Activated naive CD4-positive, alpha-beta T cell treated with anti-CD3 and anti-CD28 coated beads, Interleukin-2, amount 50 U/mL, for 16 hours (primary cell): ENCODE measurements around the gene AK3.
"Not testable (repeated sequence)": the region's sequence is repeated elsewhere in the genome, so short reads cannot be mapped to it uniquely, and the experiment has no call there.

Source experiments
- DNase-seq: peaks from one replicate; pipeline ENCODE4 v3.0.0-alpha.2; 2020

Gene AK3

DNA sequence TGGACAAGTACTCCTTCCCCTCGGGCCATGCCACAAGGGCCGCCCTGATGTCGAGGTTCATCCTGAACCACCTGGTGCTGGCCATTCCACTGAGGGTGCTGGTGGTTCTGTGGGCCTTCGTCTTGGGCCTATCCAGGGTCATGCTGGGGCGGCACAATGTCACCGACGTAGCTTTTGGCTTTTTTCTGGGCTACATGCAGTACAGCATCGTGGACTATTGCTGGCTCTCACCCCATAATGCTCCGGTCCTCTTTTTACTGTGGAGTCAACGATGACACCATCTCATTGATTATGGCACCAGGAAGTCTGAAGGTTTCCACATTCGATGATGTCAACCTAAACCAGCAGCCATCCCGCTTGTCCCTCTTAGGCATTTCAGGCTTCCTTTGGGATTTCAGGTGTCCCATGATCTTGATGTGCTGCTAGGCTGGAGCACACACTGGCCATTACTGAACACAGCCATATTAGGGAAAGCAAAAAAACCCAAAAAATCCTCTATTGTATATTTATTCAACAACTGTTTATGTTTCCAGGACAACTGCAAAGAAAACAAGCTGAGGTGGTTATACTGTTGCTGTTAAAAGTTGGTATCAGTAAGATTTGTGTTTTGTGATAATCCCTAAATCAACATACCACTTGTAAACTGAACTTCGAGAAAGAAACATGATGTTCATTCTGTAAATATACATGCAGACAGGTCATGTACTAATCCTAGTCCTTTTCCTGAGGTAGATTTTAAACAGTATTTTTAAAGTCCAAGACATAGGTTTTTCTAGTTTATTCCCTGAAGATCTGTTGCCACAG is 77.8 kb downstream of the AK3 start:
- DNase-seq = no peak

DNA sequence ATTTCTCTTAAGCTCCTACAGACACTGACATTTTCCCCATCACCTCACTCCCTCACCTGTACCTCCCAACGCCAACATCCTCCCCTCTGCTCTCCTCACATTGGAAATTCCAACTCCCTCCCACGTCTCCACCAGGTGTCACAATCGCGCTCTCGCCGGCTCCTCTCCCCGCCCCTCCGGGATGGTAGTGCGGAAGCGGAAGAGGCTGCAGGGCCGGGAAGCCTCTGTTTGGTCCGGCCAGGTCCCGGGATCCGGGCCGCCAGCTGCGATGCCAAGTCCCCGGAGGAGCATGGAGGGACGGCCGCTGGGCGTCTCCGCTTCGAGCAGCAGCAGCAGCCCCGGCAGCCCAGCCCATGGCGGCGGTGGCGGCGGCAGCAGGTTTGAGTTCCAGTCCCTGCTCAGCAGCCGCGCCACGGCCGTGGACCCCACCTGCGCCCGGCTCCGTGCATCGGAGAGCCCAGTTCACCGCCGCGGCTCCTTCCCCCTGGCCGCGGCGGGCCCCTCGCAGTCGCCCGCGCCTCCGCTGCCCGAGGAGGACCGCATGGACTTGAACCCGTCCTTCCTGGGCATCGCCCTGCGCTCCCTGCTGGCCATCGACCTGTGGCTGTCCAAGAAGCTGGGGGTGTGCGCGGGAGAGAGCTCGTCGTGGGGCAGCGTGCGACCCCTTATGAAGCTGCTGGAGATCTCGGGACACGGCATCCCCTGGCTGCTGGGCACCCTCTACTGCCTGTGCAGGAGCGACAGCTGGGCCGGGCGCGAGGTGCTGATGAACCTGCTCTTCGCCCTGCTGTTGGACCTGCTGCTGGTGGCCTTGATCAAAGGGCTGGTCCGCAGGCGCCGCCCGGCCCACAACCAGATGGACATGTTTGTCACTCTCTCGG is 78.7 kb downstream of the AK3 start, which contains the start of gene PLPP6:
TSS of gene PLPP6 (plus strand) at position 187 of the 881 bp plus-strand sequence. CDS start at position 269, 82 bp downstream.
- DNase-seq = peak; percentile 69

DNA sequence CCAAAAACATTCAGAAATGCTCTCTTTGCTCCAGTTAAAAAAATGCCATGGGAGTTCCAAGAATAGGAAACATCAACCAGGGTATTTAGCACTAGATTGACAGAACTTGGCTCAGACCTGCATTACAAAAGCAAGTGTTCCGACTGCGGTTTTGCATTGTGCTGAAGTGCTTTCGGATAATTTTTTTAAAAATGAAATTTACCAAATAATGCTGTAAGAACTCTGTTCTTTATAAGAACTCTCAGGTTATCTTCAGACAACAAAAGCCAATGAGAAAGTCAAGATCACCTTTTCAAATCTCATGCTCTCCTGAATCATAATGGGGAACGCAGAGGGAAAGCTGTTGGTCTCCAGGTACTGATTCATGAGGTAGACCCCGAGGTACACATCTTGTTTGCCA is 79.4 kb downstream of the AK3 start:
- no peak for DNase-seq

DNA sequence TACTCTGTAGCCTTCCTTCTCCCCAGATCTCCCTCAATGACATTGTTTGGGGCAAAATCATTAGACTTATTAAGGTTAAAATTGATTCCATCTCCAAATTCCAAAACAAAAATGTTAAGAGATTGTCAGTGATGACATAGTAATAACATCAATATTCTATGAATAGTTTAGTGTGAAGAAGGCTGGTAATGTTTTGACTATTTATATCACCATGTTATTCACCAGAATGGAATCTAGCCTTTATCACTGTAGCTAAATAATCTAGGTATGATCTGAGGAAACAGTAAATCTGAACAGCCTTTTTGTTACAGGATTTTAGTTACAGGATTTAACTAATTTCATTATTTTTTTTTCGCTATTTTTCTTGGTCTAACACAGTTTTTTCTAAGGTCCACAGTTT is 79.8 kb downstream of the AK3 start:
- no peak for DNase-seq

DNA sequence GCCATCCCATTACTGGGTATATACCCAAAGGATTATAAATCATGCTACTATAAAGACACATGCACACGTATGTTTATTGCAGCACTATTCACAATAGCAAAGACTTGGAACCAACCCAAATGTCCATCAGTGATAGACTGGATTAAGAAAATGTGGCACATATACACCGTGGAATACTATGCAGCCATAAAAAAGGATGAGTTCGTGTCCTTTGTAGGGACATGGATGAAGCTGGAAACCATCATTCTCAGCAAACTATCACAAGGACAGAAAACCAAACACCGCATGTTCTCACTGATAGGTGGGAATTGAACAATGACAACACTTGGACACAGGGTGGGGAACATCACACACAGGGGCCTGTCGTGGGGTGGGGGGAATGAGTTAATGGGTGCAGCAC is 80.3 kb downstream of the AK3 start:
- DNase-seq = not testable (repeated sequence)
